ENCODE results near the gene NELL1. TPM values are rescaled to one million over a fixed set of nuclear protein-coding genes. Genes with fewer than 3 reads are reported as not detected.

NELL1 gene
- polyA plus RNA-seq, 2 of the 4 experiments (the other 2 are of a cell fraction) = not detected

DNA sequence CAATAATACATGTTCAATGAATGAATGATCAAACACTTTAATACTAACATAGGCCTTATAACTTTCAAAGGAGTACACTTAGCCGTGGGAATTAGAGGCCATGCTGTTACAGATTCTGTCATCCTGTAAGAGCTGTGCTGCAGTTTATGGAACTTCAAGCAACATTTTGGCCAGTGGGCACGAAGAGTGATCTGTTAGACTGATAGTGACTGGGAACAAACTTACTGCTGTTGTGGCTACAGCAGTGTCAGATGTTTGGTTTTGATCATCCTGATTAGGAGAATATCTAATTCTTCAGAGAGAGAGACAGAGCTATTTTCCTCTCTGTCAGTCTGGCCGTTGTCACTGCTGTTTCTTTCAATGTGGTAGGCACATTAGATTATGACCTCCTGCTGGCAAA, 348.9 kb downstream of the NELL1 start:
- FAIRE-seq = no peak
- 1% methylated on average over 3 of the region's 3 CpGs for WGBS (ENCODE audit: missing lambda C conversion rate)
- ChIA-PET CTCF (no interaction called here), POLR2A (no interaction called here)
- Histone ChIP-seq H3K4me1 (no peaks in the 10 kb centered on the region), H3K9me3 (no peaks in the 10 kb centered on the region), H3K4me2 (no peak overlapping the region), H3K4me3 (no peak overlapping the region), H3K27ac (no peak overlapping the region)
- no peak for DNase-seq (ENCODE audit: low read depth in 1 of 2, low spot score in 1 of 2)
- no peak for TF ChIP-seq RAD21 (conservative IDR thresholded peaks at IDR 0.05 in 1 of 2, IDR thresholded peaks at IDR 0.05 in 1 of 2)
- no peak for TF ChIP-seq CEBPB (IDR thresholded peaks at IDR 0.05)
- TF ChIP-seq JUN (IDR thresholded peaks at IDR 0.05) = no peak
- no peak for TF ChIP-seq ZFP36 (IDR thresholded peaks at IDR 0.05; ENCODE audit: borderline replicate concordance, partially characterized antibody)
- no peak for TF ChIP-seq CHD4 (IDR thresholded peaks at IDR 0.05; ENCODE audit: borderline replicate concordance)
- TF ChIP-seq, protein P1, sequence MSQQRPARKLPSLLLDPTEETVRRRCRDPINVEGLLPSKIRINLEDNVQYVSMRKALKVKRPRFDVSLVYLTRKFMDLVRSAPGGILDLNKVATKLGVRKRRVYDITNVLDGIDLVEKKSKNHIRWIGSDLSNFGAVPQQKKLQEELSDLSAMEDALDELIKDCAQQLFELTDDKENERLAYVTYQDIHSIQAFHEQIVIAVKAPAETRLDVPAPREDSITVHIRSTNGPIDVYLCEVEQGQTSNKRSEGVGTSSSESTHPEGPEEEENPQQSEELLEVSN (IDR thresholded peaks at IDR 0.05; ENCODE audit: borderline replicate concordance, low read depth) = no peak
- no peak for TF ChIP-seq ZC3H11A (IDR thresholded peaks at IDR 0.05)
- no peak for TF ChIP-seq NPAS2 (CRISPR knock-in tag; IDR thresholded peaks at IDR 0.05; ENCODE audit: borderline replicate concordance)
- TF ChIP-seq HMGXB4 (CRISPR knock-in tag; IDR thresholded peaks at IDR 0.05; ENCODE audit: borderline replicate concordance) = no peak
- TF ChIP-seq USF2 (IDR thresholded peaks at IDR 0.05) = no peak
- TF ChIP-seq BHLHE40 (IDR thresholded peaks at IDR 0.05; ENCODE audit: low read depth, low read length) = no peak
- no peak for TF ChIP-seq CBX8 (IDR thresholded peaks at IDR 0.05)
- TF ChIP-seq TP53 (CRISPR knock-in tag; IDR thresholded peaks at IDR 0.05) = no peak
- TF ChIP-seq, protein P2, sequence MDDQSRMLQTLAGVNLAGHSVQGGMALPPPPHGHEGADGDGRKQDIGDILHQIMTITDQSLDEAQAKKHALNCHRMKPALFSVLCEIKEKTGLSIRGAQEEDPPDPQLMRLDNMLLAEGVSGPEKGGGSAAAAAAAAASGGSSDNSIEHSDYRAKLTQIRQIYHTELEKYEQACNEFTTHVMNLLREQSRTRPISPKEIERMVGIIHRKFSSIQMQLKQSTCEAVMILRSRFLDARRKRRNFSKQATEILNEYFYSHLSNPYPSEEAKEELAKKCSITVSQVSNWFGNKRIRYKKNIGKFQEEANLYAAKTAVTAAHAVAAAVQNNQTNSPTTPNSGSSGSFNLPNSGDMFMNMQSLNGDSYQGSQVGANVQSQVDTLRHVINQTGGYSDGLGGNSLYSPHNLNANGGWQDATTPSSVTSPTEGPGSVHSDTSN (IDR thresholded peaks at IDR 0.05) = no peak
- TF ChIP-seq HOXA7 (CRISPR knock-in tag; IDR thresholded peaks at IDR 0.05) = no peak
- no peak for TF ChIP-seq RFX5 (IDR thresholded peaks at IDR 0.05)
- TF ChIP-seq JUNB (IDR thresholded peaks at IDR 0.05) = no peak
- no peak for ATAC-seq

GRCh38 chr11:21026685-21027084, 357.3 kb downstream of the NELL1 start:
- FAIRE-seq (no peak), DNase-seq (ENCODE audit: low read depth in 1 of 2, low spot score in 1 of 2) (no peak), ATAC-seq (no peak)
- Histone ChIP-seq H3K4me2 (no peak overlapping the region), H3K4me1 (no peaks in the 10 kb centered on the region), H3K4me3 (no peak overlapping the region), H3K9me3 (no peaks in the 10 kb centered on the region), H3K27ac (no peak overlapping the region)
- POLR2A ChIA-PET = no interaction called here
- WGBS (ENCODE audit: missing lambda C conversion rate) = 3% methylated on average over 1 of the region's 1 CpG
- CTCF ChIA-PET = no interaction called here
- no peak for TF ChIP-seq MAZ (IDR thresholded peaks at IDR 0.05; ENCODE audit: borderline replicate concordance, low read depth, low read length)
- TF ChIP-seq TP53 (CRISPR knock-in tag; IDR thresholded peaks at IDR 0.05) = no peak
- no peak for TF ChIP-seq REST (IDR thresholded peaks at IDR 0.05)
- TF ChIP-seq HOXB5 (CRISPR knock-in tag; IDR thresholded peaks at IDR 0.05) = no peak
- TF ChIP-seq JUNB (IDR thresholded peaks at IDR 0.05) = no peak
- TF ChIP-seq HOXB13 (CRISPR knock-in tag; IDR thresholded peaks at IDR 0.05; ENCODE audit: low read depth) = no peak
- TF ChIP-seq HEYL (CRISPR knock-in tag; IDR thresholded peaks at IDR 0.05) = no peak
- TF ChIP-seq TFCP2L1 (CRISPR knock-in tag; IDR thresholded peaks at IDR 0.05) = no peak
- no peak for TF ChIP-seq MYC (IDR thresholded peaks at IDR 0.05; ENCODE audit: borderline replicate concordance, low read length)
- no peak for TF ChIP-seq HDAC2 (IDR thresholded peaks at IDR 0.05)
- TF ChIP-seq FOXS1 (CRISPR knock-in tag; IDR thresholded peaks at IDR 0.05) = no peak
- TF ChIP-seq SREBF2 (IDR thresholded peaks at IDR 0.05) = no peak
- no peak for TF ChIP-seq HOXA7 (CRISPR knock-in tag; IDR thresholded peaks at IDR 0.05)
- TF ChIP-seq, protein P3, sequence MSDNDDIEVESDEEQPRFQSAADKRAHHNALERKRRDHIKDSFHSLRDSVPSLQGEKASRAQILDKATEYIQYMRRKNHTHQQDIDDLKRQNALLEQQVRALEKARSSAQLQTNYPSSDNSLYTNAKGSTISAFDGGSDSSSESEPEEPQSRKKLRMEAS (IDR thresholded peaks at IDR 0.05) = no peak
- TF ChIP-seq, protein P1 (IDR thresholded peaks at IDR 0.05; ENCODE audit: borderline replicate concordance, low read depth) = no peak
- no peak for TF ChIP-seq NPAS2 (CRISPR knock-in tag; IDR thresholded peaks at IDR 0.05; ENCODE audit: borderline replicate concordance)
- TF ChIP-seq RARB (CRISPR knock-in tag; IDR thresholded peaks at IDR 0.05) = no peak
- no peak for TF ChIP-seq FOSL2 (IDR thresholded peaks at IDR 0.05)
- no peak for TF ChIP-seq FOSL2 (CRISPR knock-in tag; IDR thresholded peaks at IDR 0.05)

All from A549 (cell line).